GM23248 (cell line): ENCODE data around the gene SHCBP1. TPM values are rescaled to one million over a fixed set of nuclear protein-coding genes. Genes with fewer than 3 reads are reported as not detected.
"Not testable (repeated sequence)": the region's sequence is repeated elsewhere in the genome, so short reads cannot be mapped to it uniquely, and the experiment has no call there.

Experiments used
- DNase-seq: peaks from one replicate; pipeline ENCODE4 v3.0.0-alpha.2; 2015
- H2AFZ ChIP-seq: fragments of 200-600 bp; sonication (generic); 2 replicates; pipeline ENCODE4 v1.6.1; 2016; ENCODE audit warnings: antibody characterized with exemption
- H3F3A ChIP-seq: fragments of 200-600 bp; sonication (generic); 2 replicates; pipeline ENCODE4 v1.6.1; 2016; ENCODE audit warnings: mild to moderate bottlenecking, antibody characterized with exemption, mixed run types; ENCODE audit not compliant: insufficient read depth
- H3K27ac ChIP-seq: fragments of 200-600 bp; sonication (generic); 2 replicates; pipeline ENCODE4 v1.5.1; 2016; ENCODE audit warnings: mild to moderate bottlenecking
- H3K27me3 ChIP-seq: fragments of 200-600 bp; sonication (generic); replicated peaks from 2 replicates; pipeline ENCODE4 v1.6.1; 2016; ENCODE audit warnings: mild to moderate bottlenecking; ENCODE audit not compliant: insufficient read depth
- H3K36me3 ChIP-seq: fragments of 200-600 bp; sonication (generic); 2 replicates; pipeline ENCODE4 v1.6.1; 2016; ENCODE audit warnings: low read depth, mild to moderate bottlenecking
- H3K4me1 ChIP-seq: fragments of 200-600 bp; sonication (generic); 2 replicates; pipeline ENCODE4 v1.6.1; 2016; ENCODE audit warnings: mild to moderate bottlenecking; ENCODE audit not compliant: insufficient read depth
- H3K4me2 ChIP-seq: fragments of 200-600 bp; sonication (generic); one replicate; pipeline ENCODE4 v1.6.1; 2016; ENCODE audit warnings: mild to moderate bottlenecking; ENCODE audit not compliant: unreplicated experiment
- H3K4me3 ChIP-seq: fragments of 200-600 bp; sonication (generic); 2 replicates; pipeline ENCODE4 v1.5.1; 2016; ENCODE audit warnings: mild to moderate bottlenecking
- H3K79me2 ChIP-seq: fragments of 200-600 bp; sonication (generic); 2 replicates; pipeline ENCODE4 v1.6.1; 2016; ENCODE audit warnings: mild to moderate bottlenecking; ENCODE audit not compliant: insufficient read depth
- H3K9ac ChIP-seq: fragments of 200-600 bp; sonication (generic); 2 replicates; pipeline ENCODE4 v1.6.1; 2016; ENCODE audit warnings: mild to moderate bottlenecking
- H3K9me2 ChIP-seq: fragments of 200-600 bp; sonication (generic); 2 replicates; pipeline ENCODE4 v1.6.1; 2016; ENCODE audit warnings: mixed run types, mild to moderate bottlenecking, moderate library complexity; ENCODE audit not compliant: insufficient read depth
- H3K9me3 ChIP-seq: fragments of 200-600 bp; sonication (generic); one replicate; pipeline ENCODE4 v1.6.1; 2017; ENCODE audit warnings: low read depth
- H4K20me1 ChIP-seq: fragments of 200-600 bp; sonication (generic); 2 replicates; pipeline ENCODE4 v1.6.0; 2016; ENCODE audit not compliant: insufficient read depth
- EZH2 ChIP-seq: fragments of 200-600 bp; sonication (generic); IDR thresholded peaks from 2 replicates; pipeline ENCODE4 v1.6.1; 2018; ENCODE audit warnings: antibody characterized with exemption, mild to moderate bottlenecking; ENCODE audit not compliant: insufficient read depth, poor library complexity, severe bottlenecking
- EZH2phosphoT487 ChIP-seq: fragments of 200-600 bp; sonication (generic); IDR thresholded peaks from 2 replicates; pipeline ENCODE4 v1.6.1; 2018; ENCODE audit warnings: antibody characterized with exemption, moderate library complexity, mild to moderate bottlenecking, low read depth; ENCODE audit not compliant: insufficient read depth
- WGBS, 2 experiments: methylation state at CpG; one replicate each; pipeline ENCODE4 v1.1.6; 2015 to 2017; ENCODE audit warnings: low lambda C conversion rate in 2 of 2, low coverage in 1 of 2; ENCODE audit errors: missing lambda C conversion rate in 2 of 2; 5-methylcytosine and 5-hydroxymethylcytosine counted together
- in situ Hi-C: fragments of 300-500 bp; cut with MboI; formaldehyde crosslinking; loops from 2 replicates; pipeline ENCODE4 v1.15.0; 2020
- polyA plus RNA-seq: library from polyadenylated mRNA; unstranded; fragments of >200 nt; fragmentation: Nextera tagmentation; extraction: Ambion mirVana; gene quantifications from 2 replicates; pipeline ENCODE4 v1.2.1, GENCODE V29; 2016
- total RNA-seq: library from RNA; depleted of rRNA; stranded (reverse); fragments of >200 nt; shearing (Covaris generic); gene quantifications from 2 replicates; pipeline ENCODE4 v1.2.3, GENCODE V29; 2014

The SHCBP1 gene
- total and polyA plus RNA-seq, 2 experiments from 2014 or later: 17.1 to 19.1 TPM

GRCh38 chr16:46623246-46623645 lies 2.1 kb upstream of the SHCBP1 start:
- H3K4me1 ChIP-seq, H3K9me2 ChIP-seq, H3K4me3 ChIP-seq, H2AFZ ChIP-seq, in situ Hi-C loops, H3K36me3 ChIP-seq, H3K4me2 ChIP-seq, H3K27ac ChIP-seq, DNase-seq, H3K9ac ChIP-seq, H3K9me3 ChIP-seq, H4K20me1 ChIP-seq, H3F3A ChIP-seq, H3K27me3 ChIP-seq: not testable (repeated sequence)
- WGBS, 2 experiments: 0 to 11% methylated on average over 4 of the region's 8 CpGs
- peaks cover 28% of the 10 kb centered on the region for H3K79me2 ChIP-seq

- H3K36me3 ChIP-seq: no peaks in the 10 kb centered on the region
These were observed 926 bp upstream of the SHCBP1 start for GRCh38 chr16:46621934-46622676.

GRCh38 chr16:46620266-46621005 lies 743 bp downstream of the SHCBP1 start:
- Histone ChIP-seq H3K27me3 (no peaks in the 10 kb centered on the region), H3K4me3 (peak overlapping the region; percentile 85), H3K9me2 (no peaks in the 10 kb centered on the region), H3K27ac (peak overlapping the region; percentile 47), H4K20me1 (no peaks in the 10 kb centered on the region), H2AFZ (peak overlapping the region; percentile 88), H3K79me2 (peaks cover 30% of the 10 kb centered on the region), H3K9ac (peak overlapping the region; percentile 82), H3K36me3 (no peaks in the 10 kb centered on the region), H3K4me2 (peak overlapping the region; percentile 94), H3K4me1 (no peaks in the 10 kb centered on the region), H3K9me3 (no peaks in the 10 kb centered on the region), H3F3A (no peaks in the 10 kb centered on the region)
- TF ChIP-seq EZH2phosphoT487 (no peak), EZH2 (no peak)
- DNase-seq: peak; percentile 63
- WGBS, 2 experiments: 3 to 5% methylated on average over 11 of the region's 11 CpGs
- in situ Hi-C loops: no loop called here

More at GRCh38 chr16:46621934-46622676, 926 bp upstream of the SHCBP1 start:
- Histone ChIP-seq H4K20me1 (no peaks in the 10 kb centered on the region), H2AFZ (peak overlapping the region; percentile 88; the same call in 1 of the 2 replicates), H3K27me3 (no peaks in the 10 kb centered on the region), H3K4me2 (no peak overlapping the region), H3K9ac (no peak overlapping the region), H3F3A (no peaks in the 10 kb centered on the region), H3K9me2 (no peaks in the 10 kb centered on the region), H3K4me1 (no peaks in the 10 kb centered on the region), H3K79me2 (peaks cover 30% of the 10 kb centered on the region), H3K9me3 (no peaks in the 10 kb centered on the region), H3K27ac (no peak overlapping the region), H3K4me3 (no peak overlapping the region)
- in situ Hi-C loops: no loop called here
- DNase-seq: no peak
- 86 to 87% methylated on average over 7 of the region's 7 CpGs for WGBS, 2 experiments
- no peak for TF ChIP-seq EZH2
- TF ChIP-seq EZH2phosphoT487: no peak

GRCh38 chr16:46618516-46618915 lies 2.7 kb downstream of the SHCBP1 start:
- 81 to 88% methylated on average over 4 of the region's 4 CpGs for WGBS, 2 experiments
- no peak for DNase-seq
- Histone ChIP-seq H3K79me2 (peaks cover 30% of the 10 kb centered on the region), H3K27ac (no peak overlapping the region), H3F3A (no peaks in the 10 kb centered on the region), H3K36me3 (no peaks in the 10 kb centered on the region), H4K20me1 (no peaks in the 10 kb centered on the region), H3K9me3 (no peaks in the 10 kb centered on the region), H3K4me2 (no peak overlapping the region), H3K9ac (no peak overlapping the region), H3K27me3 (no peaks in the 10 kb centered on the region), H3K9me2 (no peaks in the 10 kb centered on the region), H3K4me1 (no peaks in the 10 kb centered on the region), H2AFZ (peak overlapping the region; percentile 52), H3K4me3 (no peak overlapping the region)
- in situ Hi-C loops: no loop called here
- TF ChIP-seq EZH2 (no peak), EZH2phosphoT487 (no peak)
